ENCODE results near the gene LRRTM4. TPM values are rescaled to one million over a fixed set of nuclear protein-coding genes. Genes with fewer than 3 reads are reported as not detected.
"Not testable (repeated sequence)": the region's sequence is repeated elsewhere in the genome, so short reads cannot be mapped to it uniquely, and the experiment has no call there.

The LRRTM4 gene
- total RNA-seq, 1 donor from 2014 or later: not detected

GRCh38 chr2:76711490-76711889, 810.7 kb downstream of the LRRTM4 start:
- H3K9me3 Mint-ChIP-seq (ENCODE audit: unreplicated experiment): peaks cover 4% of the 10 kb centered on the region
- TF ChIP-seq CTCF (IDR thresholded peaks at IDR 0.05): no peak
- H3K27ac Mint-ChIP-seq (ENCODE audit: unreplicated experiment): no peak overlapping the region
- H3K4me1 Mint-ChIP-seq (ENCODE audit: unreplicated experiment): no peaks in the 10 kb centered on the region
- no peaks in the 10 kb centered on the region for H3K27me3 Mint-ChIP-seq (ENCODE audit: unreplicated experiment)
- H3K36me3 Mint-ChIP-seq (ENCODE audit: unreplicated experiment): no peaks in the 10 kb centered on the region
- DNase-seq (ENCODE audit: extremely low spot score, unreplicated experiment): no peak
- H3K4me3 Mint-ChIP-seq (ENCODE audit: unreplicated experiment): no peak overlapping the region

- H3K27me3 Mint-ChIP-seq (ENCODE audit: unreplicated experiment): no peaks in the 10 kb centered on the region
- H3K36me3 Mint-ChIP-seq (ENCODE audit: unreplicated experiment): no peaks in the 10 kb centered on the region
- DNase-seq (ENCODE audit: extremely low spot score, unreplicated experiment): no peak
- peaks cover 11% of the 10 kb centered on the region for H3K9me3 Mint-ChIP-seq (ENCODE audit: unreplicated experiment)
- no peak overlapping the region for H3K27ac Mint-ChIP-seq (ENCODE audit: unreplicated experiment)
- no peaks in the 10 kb centered on the region for H3K4me1 Mint-ChIP-seq (ENCODE audit: unreplicated experiment)
- H3K4me3 Mint-ChIP-seq (ENCODE audit: unreplicated experiment): no peak overlapping the region
- TF ChIP-seq CTCF (IDR thresholded peaks at IDR 0.05): no peak
Observed at GRCh38 chr2:76700894-76701293, 821.3 kb downstream of the LRRTM4 start.

- H3K27ac Mint-ChIP-seq (ENCODE audit: unreplicated experiment); DNase-seq (ENCODE audit: extremely low spot score, unreplicated experiment); H3K4me1 Mint-ChIP-seq (ENCODE audit: unreplicated experiment); H3K27me3 Mint-ChIP-seq (ENCODE audit: unreplicated experiment); H3K4me3 Mint-ChIP-seq (ENCODE audit: unreplicated experiment); H3K36me3 Mint-ChIP-seq (ENCODE audit: unreplicated experiment): not testable (repeated sequence)
- H3K9me3 Mint-ChIP-seq (ENCODE audit: unreplicated experiment): peaks cover 11% of the 10 kb centered on the region
Observed at GRCh38 chr2:76697998-76698713, 824.0 kb downstream of the LRRTM4 start.

All from osteocyte (in vitro differentiated cells).